Mononuclear cell (primary cell): Measurements from ENCODE around the gene SYT12. TPM values are rescaled to one million over a fixed set of nuclear protein-coding genes. Genes with fewer than 3 reads are reported as not detected.

ENCODE experiments used
- H3K27me3 ChIP-seq: 2 replicates; pipeline ENCODE4 v1.6.0; 2011; ENCODE audit warnings: low read length, control low read depth; ENCODE audit not compliant: insufficient read depth
- H3K4me1 ChIP-seq: 2 replicates; pipeline ENCODE4 v1.5.1; 2011; ENCODE audit warnings: mild to moderate bottlenecking, low read length, control low read depth; ENCODE audit not compliant: insufficient read depth
- H3K4me3 ChIP-seq: 2 replicates; pipeline ENCODE4 v1.5.1; 2011; ENCODE audit warnings: mild to moderate bottlenecking, low read length, moderate library complexity
- H3K9me3 ChIP-seq: 2 replicates; pipeline ENCODE4 v1.5.1; 2011; ENCODE audit warnings: low read depth, mild to moderate bottlenecking, control low read depth, low read length
- total RNA-seq: library from RNA; depleted of rRNA; stranded (reverse); fragments of >200 nt; gene quantifications from one replicate; pipeline ENCODE4 v1.2.3, GENCODE V29; 2012

The SYT12 gene
- total RNA-seq, 1 donor = 0.10 TPM

DNA sequence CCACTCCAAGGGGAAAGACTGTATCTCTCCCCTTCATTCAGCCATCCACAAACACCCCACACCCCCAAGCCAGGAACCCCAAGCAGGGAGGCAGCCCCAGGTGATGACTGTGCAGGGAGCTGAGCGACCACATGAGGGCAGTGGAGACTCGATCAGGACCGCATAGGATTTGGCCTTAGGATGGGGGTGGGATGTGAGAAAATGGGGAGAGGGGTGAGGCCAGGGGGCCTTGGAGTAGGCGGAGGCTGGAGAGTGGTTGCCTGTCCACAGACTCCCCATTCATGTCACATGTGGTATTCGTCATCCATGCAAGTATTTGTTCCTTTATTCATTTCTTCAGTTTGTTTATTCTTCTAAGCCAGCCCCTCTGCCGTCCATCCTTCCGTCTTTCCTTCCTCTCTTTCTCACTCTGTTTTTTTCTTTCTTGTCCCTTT is 31.0 kb downstream of the SYT12 start:
- peaks cover 5% of the 10 kb centered on the region for H3K4me1 ChIP-seq
- H3K9me3 ChIP-seq = no peaks in the 10 kb centered on the region
- no peak overlapping the region for H3K4me3 ChIP-seq
- H3K27me3 ChIP-seq = peaks cover 17% of the 10 kb centered on the region

DNA sequence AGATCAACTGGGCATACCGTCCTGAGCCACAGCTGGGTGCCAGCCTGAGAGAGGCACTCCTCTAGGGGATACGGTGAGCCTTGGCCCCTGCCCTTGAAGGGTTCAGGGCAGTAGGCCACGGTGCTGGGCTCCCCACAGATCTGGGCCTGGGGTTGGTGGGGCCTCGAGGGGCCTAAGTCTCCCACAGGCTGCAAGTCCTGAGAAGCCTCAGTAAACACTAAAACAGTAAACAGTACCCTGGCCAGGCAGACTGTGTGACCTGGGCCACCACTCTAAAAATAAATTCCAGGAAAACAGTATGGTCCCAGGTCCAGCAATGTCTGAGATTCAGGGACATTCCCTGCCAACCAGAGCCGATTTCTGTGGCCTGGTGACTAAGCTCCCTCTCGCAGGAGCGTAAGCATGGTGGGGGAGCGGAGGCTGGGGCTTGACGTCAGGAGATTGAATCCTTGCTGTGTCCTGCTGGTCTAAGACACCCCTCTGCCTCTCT is 31.5 kb downstream of the SYT12 start:
- Histone ChIP-seq H3K27me3 (peaks cover 17% of the 10 kb centered on the region), H3K4me3 (no peak overlapping the region), H3K9me3 (no peaks in the 10 kb centered on the region), H3K4me1 (peaks cover 5% of the 10 kb centered on the region)

DNA sequence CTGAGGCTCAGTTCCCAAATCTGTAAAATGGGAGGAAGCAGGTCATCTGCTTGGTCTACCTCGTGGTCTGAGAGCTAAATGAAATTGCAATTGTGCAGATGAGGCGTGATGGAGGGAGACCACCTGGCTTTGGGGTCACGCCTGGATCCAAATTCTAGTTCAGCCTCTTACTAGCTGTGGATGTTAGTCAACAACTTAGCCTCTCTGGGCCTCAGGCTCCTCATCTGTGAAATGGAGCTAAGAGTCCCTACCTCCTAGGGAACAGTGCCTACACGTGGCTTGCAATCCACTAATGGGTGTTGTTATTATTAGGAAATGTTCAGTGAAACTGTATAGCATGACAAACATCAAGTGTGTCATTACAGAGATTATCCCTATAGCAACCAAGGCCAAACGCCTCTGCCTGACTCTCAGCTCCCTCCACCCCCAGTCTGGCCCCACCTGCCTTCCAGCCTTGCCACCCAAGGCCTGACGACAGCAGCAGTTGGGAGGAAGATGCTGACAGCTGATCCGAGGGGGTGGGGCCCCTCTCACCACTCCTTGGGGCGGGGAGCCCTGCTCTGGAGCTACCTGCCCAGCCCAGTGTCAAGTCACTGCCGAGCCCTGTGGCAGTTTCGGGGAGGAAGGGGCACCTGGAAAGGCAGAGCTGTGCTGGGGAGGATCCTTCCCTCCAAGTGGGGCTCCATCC is 32.0 kb downstream of the SYT12 start:
- Histone ChIP-seq H3K4me1 (peaks cover 5% of the 10 kb centered on the region), H3K9me3 (no peaks in the 10 kb centered on the region), H3K4me3 (no peak overlapping the region), H3K27me3 (peaks cover 17% of the 10 kb centered on the region)

DNA sequence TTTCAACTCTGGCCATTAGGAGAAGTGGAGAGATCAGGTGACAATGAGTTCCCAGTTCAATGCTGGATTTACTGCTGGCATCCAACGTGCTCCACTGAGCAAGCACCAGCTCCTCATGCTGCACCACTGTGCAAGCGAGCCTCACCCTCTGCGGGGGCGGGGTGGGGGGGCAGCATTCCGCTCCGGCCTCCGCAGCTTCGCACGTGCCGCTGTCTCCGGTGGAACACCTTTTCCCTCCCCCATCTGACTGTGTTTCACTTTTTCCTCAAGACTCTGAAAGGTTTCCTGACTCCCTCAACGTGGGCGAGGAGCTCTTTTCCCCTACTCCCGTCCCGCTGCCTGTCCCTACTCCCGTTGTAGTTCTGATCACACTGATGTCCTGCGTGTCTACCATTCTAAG is 32.9 kb downstream of the SYT12 start:
- Histone ChIP-seq H3K9me3 (no peaks in the 10 kb centered on the region), H3K4me1 (peaks cover 5% of the 10 kb centered on the region), H3K4me3 (no peak overlapping the region), H3K27me3 (peaks cover 17% of the 10 kb centered on the region)

DNA sequence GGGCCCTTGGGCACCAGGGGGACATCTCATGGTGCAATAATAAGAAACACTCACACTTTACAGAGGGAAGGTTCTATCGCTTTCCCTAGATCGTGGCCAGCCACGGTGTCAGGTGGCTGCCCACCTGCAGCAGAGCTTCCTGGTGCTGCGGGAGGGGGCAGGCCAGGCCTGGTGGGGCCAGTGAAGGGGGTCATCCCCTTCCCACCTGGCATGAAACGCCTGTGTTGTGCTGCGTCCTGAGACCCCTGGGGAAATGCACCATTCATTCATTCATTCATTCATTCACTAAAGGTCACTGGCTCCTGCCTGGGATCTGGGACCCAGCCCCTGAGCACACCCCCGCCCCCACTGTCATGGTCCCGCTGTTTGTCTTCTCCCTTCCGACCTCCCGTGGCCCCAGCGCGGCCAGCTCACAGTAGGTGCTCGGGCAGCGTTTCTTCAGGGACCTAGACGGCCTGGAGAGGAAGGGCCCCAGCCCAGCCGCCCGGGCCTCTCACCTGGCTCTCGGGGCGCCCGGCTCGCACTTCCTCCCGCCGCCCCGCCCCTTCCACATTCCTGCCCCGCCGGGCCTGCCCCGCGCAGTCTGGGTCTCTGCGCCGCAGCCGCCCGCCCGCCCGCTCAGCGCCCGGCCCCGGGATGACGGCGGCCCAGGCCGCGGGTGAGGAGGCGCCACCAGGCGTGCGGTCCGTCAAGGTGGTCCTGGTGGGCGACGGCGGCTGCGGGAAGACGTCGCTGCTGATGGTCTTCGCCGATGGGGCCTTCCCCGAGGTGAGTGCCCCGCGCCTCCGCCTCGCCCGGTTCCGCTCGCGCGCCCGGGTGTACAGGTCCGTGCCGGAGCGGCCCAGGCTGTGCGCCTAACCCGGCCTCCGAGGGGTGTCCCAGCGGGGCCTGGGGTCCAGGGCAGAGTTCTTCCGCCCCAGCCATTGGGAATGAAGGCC is 33.6 kb downstream of the SYT12 start, which contains the start of gene RHOD:
Gene RHOD, plus strand, starts transcription at position 581 of the 938 bp plus-strand sequence. Its CDS starts 56 bp downstream, at position 637.
- H3K27me3 ChIP-seq = peaks cover 17% of the 10 kb centered on the region
- H3K9me3 ChIP-seq = no peaks in the 10 kb centered on the region
- H3K4me3 ChIP-seq = no peak within 1 kb of the TSS
- H3K4me1 ChIP-seq = peaks cover 5% of the 10 kb centered on the region

DNA sequence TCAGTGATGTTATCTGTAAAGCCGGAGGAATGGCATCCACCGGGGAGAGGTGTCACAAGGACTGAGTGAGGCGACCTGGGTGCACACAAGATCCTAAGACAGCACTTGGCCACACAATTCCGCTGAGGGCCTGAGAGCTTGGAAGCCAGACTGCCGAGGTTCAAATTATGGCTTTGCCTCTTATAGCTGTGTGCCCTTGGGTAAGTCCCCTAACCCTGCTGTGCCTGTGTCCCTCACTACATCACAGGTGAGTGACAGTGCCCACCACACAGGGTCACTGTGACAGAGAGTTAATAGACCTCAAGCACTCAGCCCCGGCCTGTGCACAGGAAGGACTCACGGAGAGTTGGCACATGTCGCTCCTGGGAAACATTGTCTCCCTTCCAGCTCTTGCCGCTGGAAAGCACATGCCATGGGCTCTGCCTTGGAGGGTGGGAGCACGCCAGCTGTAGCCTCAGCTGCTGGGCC is 34.3 kb downstream of the SYT12 start:
- H3K9me3 ChIP-seq = no peaks in the 10 kb centered on the region
- peaks cover 17% of the 10 kb centered on the region for H3K27me3 ChIP-seq
- peaks cover 5% of the 10 kb centered on the region for H3K4me1 ChIP-seq
- H3K4me3 ChIP-seq = no peak overlapping the region

DNA sequence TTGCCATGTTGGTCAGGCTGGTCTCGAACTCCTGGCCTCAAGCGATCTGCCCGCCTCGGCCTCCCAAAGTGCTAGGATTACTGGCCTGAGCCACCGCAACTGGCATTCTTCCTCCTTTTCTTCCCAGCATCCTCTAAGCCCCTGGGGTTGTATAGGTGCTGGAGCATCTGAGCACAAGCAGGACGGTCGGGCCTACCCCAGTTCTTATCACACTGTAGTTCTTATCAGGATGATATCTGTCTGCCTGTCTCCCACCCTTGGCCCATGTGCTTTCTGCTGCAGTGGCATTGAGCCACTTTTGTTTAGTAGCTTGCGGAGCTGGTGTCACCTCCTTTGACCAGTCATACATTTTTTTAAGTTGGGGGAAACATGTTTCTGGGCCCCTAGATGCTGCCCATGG is 35.6 kb downstream of the SYT12 start:
- Histone ChIP-seq H3K27me3 (peaks cover 17% of the 10 kb centered on the region), H3K4me3 (no peak overlapping the region), H3K4me1 (peaks cover 5% of the 10 kb centered on the region), H3K9me3 (no peaks in the 10 kb centered on the region)

DNA sequence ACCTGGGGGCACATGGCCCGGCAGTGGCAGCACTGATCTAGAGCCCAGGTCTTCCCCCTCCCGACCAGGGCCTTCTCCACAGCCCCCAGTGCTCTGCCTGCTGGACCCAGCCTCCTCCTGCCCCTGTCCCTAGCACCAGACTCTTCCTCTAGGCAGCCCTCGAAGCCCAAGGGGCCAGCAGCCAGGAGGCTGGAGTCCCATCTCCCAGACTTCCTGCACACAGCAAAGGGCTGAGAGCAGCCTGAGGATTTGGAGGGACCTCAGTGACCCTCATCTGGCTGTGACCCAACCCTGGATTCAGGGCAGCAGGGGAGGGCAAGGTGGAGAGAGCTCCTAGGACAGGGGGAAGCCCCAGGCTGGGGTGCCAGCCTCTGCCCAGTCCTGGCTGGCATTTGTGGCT is 36.7 kb downstream of the SYT12 start:
- no peak overlapping the region for H3K4me3 ChIP-seq
- H3K9me3 ChIP-seq = no peaks in the 10 kb centered on the region
- H3K27me3 ChIP-seq = peaks cover 17% of the 10 kb centered on the region
- H3K4me1 ChIP-seq = peaks cover 5% of the 10 kb centered on the region

DNA sequence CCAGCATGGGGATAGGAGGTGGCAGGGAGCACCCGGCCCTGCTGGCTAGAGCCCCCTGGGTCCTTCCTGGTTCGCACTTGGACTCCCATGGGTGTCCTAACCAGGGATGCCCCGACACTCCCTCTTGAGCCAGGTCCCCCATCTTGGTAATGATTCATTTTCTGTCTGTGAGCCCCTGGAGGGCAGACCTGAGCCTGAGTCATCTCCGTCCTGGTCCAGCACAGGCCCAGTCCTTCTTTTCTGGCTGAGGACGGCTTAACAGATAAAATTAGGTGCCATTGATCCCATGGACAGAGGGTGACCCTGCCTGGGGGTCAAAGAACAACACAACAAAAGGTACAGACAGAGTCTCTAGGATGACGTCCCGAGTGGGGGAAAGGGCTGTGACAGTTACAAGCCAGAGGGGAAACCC is 37.2 kb downstream of the SYT12 start:
- H3K4me1 ChIP-seq = peaks cover 5% of the 10 kb centered on the region
- H3K4me3 ChIP-seq = no peak overlapping the region
- H3K9me3 ChIP-seq = no peaks in the 10 kb centered on the region
- H3K27me3 ChIP-seq = peaks cover 17% of the 10 kb centered on the region

DNA sequence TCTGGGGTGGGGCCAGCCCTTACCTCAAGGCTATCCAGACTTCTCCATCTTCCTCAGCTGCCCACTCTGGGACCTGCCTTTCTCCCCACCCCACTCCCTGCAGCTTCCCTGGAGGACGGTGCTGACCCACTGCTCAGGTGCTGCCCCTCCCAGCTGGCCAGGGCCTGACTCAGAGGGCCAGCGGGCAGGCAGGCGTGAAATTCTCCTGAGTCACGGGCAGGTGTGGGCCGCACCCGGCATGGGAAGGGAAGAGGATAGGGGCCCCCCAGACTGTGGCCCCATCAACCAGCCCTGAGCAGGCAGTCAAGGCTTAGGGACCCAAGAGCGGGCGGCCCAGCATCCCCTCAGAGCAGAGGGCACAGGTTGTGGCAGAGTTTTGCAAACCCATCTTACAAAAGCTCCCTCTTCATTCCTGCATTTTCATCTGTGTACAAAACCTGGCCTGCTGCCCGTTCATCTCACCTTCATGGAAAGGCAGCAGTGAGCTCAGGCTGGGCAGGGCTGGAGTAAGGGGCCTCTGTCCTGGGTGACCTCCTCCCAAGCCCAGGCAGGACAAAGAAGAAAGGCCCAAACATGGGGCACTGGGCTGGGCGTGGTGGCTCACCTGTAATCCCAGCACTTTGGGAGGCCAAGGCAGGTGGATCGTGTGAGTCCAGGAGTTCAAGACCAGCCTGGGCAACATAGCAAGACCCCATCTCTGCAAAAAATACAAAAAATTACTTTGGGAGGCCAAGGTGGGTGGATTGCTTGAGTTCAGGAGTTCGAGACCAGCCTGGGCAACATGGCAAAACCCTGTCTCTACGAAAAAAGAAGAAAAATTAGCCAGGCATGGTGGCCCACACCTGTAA is 39.8 kb downstream of the SYT12 start:
- Histone ChIP-seq H3K4me1 (no peaks in the 10 kb centered on the region), H3K9me3 (no peaks in the 10 kb centered on the region), H3K4me3 (no peak overlapping the region)

DNA sequence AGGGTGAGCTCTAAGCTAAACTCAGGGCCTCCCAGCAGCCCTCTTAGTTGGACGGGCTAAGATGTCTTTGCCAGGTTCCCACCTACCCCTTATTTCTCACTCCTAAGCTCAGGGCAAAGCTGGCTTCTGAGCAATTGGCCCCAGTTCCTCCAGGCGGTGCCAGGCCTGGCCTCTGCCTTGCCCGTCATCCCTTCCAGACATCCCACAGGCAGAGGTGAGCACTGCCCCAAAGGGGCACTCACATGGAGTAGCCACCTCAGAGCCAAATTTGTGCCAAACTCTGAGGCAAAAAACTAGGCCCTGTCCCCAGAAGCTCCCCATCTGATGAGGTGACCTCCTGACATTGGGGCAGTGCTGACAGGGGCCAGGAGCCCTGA is 43.4 kb downstream of the SYT12 start:
- Histone ChIP-seq H3K4me3 (no peak overlapping the region), H3K27me3 (no peaks in the 10 kb centered on the region), H3K9me3 (no peaks in the 10 kb centered on the region), H3K4me1 (peaks cover 1% of the 10 kb centered on the region)

More for the DNA sequence above, 39.8 kb downstream of the SYT12 start:
- no peaks in the 10 kb centered on the region for H3K27me3 ChIP-seq

DNA sequence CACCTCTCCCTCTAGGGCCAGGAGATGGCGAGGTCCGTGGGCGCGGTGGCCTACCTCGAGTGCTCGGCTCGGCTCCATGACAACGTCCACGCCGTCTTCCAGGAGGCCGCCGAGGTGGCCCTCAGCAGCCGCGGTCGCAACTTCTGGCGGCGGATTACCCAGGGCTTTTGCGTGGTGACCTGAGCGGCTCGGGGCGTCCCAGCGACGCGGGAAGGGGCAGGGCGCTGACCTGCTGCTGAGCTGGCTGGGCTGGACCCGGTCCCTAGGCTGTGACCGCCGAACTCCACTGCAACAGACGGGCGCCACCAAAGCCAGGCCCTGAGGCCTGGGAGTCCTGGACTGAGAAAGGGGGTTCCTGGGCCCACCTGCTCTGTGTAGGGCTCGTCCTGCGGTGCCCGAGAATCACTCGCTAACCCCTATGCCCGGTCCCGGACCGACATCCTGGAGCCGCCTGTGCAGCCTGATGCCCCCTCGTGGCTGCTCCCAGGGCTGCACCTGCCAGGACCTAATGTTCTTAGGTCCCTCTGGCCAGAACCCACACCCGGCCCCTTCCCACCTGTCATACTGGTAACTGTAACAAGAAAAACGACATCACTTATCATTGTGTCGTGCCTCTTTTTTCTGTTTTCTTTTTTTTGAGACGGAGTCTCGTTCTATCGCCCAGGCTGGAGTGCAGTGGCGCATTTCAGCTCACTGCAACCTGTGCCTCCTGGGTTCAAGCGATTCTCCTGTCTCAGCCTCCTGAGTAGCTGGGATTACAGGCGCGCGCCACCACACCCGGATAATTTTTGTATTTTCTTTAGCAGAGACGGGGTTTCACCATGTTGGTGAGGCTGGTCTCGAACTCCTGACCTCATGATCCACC is 48.7 kb downstream of the SYT12 start:
- H3K9me3 ChIP-seq = no peaks in the 10 kb centered on the region
- no peak overlapping the region for H3K4me3 ChIP-seq

DNA sequence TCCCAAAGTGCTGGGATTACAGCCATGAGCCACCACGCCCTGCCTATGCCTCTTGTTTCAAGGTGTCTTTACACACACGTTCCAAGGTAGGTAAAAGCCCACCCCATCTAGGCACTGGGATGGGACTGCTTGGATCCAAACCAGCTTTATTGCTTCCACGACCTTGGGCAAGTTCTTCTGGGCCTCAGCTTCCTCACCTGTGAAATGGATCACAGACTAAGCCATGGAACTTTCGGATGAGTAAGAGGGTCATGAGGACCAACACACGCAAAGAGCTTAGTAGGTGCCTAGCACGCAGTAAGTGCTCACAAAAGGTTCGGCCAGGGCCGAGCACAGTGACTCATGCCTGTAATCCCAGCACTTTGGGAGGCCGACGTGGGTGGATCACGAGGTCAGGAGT is 49.4 kb downstream of the SYT12 start:
- no peaks in the 10 kb centered on the region for H3K27me3 ChIP-seq
- no peak overlapping the region for H3K4me3 ChIP-seq

More for the DNA sequence above, 48.7 kb downstream of the SYT12 start:
- peaks cover 16% of the 10 kb centered on the region for H3K4me1 ChIP-seq
- no peaks in the 10 kb centered on the region for H3K27me3 ChIP-seq

DNA sequence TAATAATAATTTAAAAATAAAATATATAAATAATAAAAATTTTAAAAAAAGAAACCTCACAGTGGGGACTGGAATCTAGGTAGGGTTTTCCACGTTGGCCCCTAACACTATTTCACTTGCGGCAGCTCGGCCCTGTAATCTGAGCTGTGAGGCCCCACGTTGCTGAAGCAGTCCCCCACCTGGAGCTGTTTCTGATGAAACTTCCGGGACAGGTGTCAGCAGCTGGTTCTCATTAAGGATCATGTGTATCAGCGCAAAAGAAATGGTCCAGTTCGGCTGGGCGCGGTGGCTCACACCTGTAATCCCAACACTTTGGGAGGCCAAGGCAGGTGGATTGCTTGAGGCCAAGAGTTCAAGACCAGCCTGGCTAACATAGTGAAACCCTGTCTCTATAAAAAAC is 51.0 kb downstream of the SYT12 start:
- Histone ChIP-seq H3K9me3 (no peaks in the 10 kb centered on the region), H3K4me1 (peaks cover 30% of the 10 kb centered on the region), H3K4me3 (no peak overlapping the region), H3K27me3 (no peaks in the 10 kb centered on the region)

More for the DNA sequence above, 49.4 kb downstream of the SYT12 start:
- no peaks in the 10 kb centered on the region for H3K9me3 ChIP-seq
- peaks cover 19% of the 10 kb centered on the region for H3K4me1 ChIP-seq
